HG03558 (cell line): Measurements from ENCODE around the gene PHLPP1.

Source experiments
- ATAC-seq: cut with Tn5 transposase; IDR thresholded peaks from one replicate; pipeline ENCODE4 v1.9.1; 2021; ENCODE audit warnings: moderate number of reproducible peaks; ENCODE audit not compliant: unreplicated experiment; ENCODE audit errors: extremely low read depth

Gene PHLPP1

DNA sequence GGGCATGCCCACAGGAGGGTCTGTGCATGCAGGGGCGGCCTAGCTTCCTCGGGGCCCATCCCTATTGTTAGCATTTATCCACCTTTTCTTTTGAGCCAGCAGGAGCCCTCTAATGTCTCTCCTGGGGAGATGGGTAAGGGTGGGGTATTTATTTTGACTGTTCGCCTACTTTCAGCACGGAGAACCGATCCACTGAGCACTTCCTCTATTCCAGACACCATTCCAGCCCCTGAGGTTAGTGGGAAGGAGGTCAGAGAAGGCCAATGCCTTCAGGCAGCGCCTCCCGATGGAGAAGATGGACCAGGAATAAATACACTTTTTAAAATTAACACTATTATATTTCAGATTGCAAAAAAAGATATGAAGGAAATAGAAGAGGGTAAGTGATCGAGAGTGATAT lies 276.0 kb downstream of the PHLPP1 start:
- ATAC-seq: no peak

DNA sequence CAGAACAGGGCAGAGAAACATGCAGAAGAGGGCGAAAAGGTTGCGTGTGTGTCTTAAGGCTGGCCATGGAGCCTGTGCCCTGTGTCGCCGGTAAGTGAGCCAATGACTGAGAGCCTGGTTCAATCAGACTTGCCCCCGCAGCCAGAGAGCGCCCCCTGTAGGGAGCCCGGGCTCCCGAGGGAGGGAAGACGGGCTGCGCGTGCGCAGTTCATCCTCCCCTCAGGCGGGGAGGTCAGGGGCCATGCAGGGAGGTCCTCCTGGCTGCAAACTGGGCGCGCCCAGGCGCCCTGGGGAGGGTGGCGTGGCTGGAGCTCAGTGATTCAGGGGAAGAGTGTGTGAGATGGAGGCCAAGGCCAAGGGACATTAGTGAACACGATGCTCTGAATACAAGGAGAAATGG lies 276.6 kb downstream of the PHLPP1 start:
- no peak for ATAC-seq

DNA sequence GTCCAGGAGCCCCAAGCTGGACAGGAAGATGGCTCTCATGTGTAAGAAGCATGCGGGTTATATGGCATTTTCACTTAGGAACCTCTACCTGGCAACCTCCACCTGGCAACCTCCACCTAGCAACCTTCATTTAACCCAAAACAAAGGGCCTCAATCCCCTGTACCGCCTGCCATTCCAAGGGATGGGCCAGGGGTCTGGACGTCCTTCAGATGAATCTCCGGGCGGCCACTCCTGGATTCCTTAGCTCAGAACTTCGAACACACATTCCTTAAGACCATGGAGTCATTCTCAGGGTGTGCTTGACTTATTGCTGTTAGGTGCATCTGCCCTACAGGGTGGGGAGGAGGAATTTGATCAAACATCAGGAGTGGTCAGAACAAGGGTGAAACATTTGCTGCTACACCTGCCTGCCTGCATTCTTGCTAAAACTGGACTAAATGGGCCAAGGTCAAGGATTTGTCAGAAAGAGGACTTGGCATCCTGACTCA lies 277.6 kb downstream of the PHLPP1 start:
- ATAC-seq: no peak

DNA sequence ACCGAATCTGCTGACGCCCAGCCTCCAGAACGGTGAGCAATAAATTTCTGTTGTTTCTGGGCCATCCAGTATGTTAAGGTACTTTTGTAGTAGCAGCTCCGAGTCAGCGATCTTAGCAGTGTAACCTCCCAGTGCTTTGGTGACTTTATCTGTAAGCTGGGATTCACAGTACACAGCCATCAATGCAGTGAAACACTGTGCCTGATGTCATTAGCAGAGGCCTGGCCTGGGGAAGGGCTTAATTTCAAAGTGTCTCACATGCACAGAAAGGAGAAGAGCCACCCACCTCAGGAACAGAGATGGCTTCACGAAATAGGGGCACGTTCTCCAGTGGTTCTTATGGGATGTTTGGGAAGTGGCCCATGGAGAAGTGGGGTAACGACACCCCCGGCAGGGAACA lies 281.2 kb downstream of the PHLPP1 start:
- no peak for ATAC-seq

DNA sequence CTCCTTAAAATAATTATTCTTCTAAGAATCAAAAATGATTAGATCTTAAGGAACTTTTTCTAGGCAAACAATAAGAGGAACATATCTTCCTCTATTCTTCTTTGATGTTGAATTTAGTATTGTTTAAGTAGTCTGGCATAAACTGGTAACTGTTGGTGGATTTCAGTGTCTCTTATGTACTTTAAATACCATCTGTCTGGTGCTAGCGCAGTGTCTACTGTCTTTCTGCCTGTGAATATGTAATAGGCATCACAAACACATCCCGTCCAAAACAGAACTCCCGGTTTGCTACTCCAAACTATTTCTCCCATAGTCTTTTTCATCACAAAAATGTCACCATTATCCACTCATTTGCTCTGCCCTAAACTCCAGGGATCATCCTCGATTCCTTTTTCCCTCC lies 281.7 kb downstream of the PHLPP1 start:
- no peak for ATAC-seq

DNA sequence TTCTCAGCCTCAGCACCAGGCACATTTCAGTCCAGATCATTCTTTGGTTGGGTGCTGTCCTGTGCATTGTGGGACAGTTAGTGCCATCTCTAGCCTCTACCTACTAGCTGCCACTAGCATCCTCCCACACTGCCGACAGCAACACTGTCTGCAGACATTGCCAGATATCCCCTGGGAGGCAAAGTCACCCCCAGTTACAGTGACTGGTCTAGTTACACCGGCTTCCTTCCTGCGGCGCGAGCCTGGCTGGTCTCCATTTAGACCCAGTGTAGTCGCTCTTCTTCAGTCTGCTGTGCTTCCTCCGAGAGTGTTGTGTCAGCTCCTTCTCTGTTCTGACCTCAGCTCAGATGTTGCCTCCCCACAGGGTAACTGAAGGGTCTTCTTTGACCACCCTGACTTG lies 283.1 kb downstream of the PHLPP1 start:
- no peak for ATAC-seq

DNA sequence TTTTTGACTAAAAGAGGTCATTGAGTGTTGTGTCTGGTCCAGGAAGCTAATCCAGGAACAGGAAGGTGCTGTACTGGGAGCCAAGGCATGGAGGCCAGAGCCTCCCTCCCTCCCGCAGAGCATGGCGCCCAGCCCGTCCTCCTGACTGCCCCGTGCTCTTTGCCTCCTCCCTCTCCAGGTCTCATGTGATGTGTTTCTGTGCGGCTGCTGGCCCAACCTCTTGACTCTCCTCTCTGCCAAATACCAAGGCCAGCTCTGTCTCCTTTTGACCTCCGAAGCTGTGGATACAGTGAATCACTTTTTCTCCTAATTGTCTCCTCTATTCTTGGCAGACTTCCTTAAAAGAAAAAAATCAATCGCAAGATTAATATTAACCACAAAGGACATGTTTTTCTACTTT lies 284.1 kb downstream of the PHLPP1 start:
- ATAC-seq: no peak

DNA sequence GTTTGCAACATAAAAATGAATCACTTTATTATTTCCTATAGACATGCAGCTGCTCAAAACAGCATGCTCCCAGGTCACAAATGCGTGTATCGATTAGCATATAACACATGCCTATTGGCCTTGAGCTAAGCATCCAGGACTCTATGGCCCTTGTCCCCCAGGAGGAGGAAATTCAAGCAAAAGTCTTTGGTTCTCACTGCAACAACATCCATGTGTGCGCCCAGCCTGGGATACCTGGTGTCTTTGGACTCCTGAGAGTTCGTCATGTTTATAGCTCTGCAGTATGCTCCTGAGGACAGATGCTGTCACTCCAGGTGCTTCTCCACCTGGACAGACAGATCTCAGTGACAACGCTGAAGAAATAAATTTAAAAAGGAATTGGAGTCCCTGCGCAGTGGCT lies 284.6 kb downstream of the PHLPP1 start:
- no peak for ATAC-seq

DNA sequence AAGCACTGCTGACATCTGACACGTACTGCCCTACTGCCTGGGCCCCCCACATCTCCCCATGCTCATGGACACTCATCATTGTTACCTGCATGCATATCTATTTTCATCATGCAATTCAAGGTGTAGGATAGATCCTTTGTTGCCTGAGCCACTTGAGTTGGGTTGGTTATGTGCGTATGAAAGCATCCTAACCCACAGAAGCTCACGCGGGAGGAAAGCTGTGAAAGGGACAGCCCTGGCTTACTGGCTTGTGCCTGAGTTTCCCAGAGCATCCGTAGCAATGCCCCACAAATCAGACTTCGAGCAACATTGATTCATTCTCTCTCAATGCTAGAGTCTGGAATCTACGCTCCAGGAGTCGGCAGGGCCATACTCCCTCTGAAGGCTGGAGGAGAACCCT lies 285.5 kb downstream of the PHLPP1 start:
- no peak for ATAC-seq

DNA sequence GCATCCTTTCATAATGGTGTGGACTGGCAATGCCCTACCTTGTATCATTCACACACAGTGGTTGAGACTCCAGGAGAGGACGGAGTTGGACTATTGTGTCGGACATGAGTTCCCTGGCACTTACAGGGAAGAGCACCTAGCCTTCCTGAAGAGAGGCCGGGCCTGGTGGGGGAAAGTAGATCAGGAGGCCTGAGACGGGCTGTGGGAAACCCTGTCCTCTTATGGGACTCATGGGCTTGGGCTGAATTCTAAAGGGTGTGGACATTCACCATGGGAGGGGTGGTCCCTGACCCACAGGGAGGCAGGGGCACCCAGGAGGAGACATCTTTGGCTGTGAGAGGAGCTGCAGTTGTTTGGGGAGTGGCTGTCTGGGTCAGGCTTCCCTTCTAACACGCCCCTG lies 286.5 kb downstream of the PHLPP1 start:
- no peak for ATAC-seq

DNA sequence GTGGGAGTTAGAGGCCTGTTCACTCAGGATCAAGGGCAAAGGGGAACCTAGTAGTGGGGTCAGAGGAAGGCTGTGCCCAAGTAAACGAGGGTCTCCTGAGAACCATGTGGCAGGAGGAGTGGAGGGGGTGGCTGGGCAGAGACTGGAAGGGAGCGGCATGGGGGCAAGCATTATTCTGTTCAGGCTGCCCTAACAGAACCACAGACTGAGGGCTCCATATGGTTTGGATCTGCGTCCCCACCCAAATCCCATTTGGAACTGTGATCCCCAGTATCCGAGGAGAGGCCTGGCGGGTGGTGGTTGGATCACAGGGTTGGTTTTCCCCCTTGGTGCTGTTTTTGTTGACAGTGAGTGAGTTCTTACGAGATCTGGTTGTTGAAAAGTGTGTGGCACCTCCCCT lies 287.0 kb downstream of the PHLPP1 start:
- ATAC-seq: no peak

DNA sequence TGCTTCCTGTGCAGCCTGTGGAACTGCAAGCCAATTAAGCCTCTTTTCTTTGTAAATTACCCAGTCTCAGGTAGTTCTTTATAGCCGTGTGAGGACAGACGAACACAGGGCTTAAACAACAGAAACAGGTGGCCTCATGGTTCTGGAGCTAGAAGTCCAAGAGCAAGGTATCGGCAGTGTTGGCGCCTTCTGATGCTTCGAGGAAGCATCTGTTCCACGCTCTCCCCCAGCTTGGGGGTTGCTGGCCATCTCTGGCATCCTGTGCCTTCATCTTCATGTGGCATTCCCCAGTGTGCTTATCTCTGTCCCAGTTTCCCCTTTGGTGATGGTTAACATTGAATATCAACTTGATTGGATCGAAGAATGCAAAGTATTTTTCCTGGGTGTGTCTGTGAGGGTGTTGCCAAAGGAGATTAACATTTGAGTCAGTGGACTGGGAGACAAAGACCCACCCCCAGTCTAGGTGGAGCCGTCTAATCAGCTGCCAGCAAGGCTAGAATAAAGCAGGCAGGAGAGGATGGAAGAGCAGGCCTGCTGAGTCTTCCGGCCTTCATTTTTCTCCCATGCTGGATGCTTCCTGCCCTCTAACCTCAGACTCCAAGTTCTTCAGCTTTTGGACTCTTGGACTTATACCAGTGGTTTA lies 287.6 kb downstream of the PHLPP1 start:
- ATAC-seq: no peak

DNA sequence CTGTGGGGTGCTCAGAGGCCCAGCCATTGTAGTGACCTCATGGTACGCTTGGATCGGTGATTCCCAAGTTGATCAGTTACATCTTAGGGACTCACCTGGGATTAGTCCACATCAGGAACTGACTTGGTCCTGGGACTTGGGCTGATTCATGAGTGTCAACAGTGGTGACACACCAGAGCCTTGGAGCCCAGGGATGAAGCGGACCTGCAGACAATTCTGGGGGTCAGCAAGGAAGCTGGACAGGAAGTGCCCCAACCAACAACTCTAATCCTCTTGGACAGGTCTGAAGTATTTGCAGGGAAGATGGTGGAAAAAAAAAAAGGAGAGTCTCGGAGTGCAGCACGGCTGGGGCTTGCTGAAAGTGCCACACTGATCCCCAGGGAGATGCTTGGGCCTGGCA lies 288.6 kb downstream of the PHLPP1 start:
- ATAC-seq: no peak

DNA sequence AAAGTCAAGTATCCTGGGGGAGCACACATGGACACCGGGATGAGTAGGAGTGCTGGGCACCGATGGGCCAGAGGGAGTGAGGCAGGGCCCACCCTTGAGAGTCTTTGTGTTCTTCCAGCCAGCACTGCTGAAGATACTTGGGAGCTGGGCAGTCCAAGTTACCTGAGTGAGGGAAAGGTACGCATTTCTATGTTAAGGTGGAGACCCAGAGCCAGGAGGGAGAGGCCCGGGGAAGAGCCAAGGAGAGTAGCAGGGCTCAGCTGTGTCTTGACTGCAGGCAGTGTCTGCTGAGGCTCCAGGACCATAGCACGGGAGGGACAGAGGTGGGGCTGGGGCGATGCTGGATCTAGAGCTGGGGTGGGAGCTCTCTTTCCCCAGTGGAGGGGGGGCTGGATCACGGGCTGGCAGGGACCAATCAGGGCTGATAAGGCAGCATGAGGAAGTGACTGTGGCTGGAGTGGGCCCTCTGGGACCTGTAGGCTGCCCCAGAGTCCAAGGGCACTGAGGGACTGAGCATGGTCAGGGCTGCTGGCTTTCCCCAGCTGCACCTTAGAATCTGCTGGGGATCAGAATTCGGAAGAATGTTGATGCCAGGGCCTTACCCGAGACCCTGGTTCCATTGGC lies 289.2 kb downstream of the PHLPP1 start:
- ATAC-seq: no peak

DNA sequence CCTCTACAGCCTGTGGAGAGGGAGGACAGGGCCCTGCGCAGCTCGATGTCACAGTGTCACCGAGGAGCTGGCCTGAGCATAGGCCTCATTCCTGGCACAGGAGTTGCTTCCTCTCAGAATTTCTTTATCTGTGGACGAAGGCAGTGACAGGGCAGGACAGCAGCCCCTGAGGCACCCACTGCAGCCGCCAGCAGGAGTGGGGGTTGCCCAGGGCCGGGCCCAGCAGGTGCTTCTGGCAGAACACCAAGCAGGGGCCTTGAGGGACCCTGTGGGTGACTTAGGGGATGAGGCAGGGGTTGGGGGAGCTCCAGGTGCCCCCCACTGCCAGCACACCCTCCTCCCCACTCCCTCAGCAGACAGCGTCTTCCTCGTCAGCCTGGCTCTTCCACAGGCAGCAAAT lies 290.0 kb downstream of the PHLPP1 start:
- no peak for ATAC-seq

DNA sequence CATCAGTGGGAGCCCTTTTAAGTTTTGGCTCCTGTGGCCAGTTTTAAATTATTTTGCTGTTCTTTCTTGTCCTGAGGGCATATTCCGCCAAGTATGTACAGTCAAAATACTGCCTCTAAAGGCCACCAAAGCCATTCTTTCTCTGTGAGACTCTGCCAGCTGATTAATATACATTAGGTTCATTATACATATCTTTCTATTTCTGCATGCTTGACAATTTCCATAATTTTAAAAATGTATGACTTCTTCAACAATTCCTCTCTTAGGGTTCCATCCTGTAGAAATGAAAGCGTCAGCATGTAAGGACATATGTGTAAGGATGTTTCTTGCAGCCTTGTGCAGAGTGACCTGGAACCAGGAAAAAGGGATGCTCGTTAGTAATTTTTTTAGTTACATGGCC lies 291.9 kb downstream of the PHLPP1 start:
- no peak for ATAC-seq

DNA sequence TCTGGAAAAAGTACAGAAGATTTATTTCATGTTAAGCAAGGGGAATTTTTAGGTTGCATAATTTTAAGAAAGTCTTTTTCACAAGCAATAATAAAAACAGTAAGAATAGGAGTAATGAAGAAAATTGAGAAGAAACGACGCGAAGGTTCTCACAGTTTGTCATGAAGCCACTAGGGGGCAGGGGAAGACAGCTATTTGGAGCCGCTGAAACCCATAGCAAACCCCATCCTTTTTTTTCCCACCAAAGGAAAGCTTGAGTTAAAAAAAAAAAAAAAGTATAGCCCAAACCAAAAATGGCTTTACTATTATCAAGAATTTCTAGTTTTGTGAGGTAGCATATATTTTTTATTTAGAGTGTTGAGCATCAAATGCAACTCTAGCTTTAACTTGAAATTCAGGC lies 300.9 kb downstream of the PHLPP1 start:
- no peak for ATAC-seq

DNA sequence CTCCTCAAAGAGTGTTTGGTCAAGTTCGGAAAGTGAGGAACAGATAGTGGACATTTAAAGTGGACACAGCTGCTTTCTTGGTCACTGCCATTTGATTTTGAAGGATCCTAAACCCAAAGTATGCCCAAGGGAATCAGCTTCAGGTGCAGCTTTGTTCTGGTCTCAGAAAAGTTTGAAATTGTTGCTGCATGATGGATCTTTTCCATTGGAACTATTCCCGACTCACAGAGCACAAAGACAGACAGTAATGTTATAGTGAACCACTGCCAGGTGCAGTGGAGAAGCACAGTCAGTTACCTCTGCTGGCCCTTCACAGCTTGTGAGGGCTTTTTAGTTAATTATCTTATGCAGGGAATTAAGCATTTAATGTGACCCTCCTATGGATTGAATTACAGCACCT lies 301.7 kb downstream of the PHLPP1 start:
- no peak for ATAC-seq

DNA sequence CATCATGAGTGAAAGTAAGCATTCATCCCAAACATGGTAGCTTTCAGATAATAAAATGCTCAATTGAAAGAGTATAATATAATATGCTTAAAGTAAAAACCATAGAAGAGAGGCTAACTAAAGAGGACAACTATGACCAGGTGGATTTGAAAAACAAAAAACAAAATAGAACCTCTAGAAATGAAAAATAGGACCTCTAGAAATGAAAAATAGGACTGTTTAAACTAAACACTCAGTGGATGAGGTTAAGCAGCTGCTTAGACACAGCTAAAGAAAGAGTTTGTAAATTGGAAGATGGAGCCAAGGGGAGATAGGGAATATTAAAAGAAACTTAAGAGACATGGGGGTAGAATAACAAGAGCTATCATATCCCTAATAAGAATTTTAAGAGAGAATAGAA lies 302.6 kb downstream of the PHLPP1 start:
- no peak for ATAC-seq

DNA sequence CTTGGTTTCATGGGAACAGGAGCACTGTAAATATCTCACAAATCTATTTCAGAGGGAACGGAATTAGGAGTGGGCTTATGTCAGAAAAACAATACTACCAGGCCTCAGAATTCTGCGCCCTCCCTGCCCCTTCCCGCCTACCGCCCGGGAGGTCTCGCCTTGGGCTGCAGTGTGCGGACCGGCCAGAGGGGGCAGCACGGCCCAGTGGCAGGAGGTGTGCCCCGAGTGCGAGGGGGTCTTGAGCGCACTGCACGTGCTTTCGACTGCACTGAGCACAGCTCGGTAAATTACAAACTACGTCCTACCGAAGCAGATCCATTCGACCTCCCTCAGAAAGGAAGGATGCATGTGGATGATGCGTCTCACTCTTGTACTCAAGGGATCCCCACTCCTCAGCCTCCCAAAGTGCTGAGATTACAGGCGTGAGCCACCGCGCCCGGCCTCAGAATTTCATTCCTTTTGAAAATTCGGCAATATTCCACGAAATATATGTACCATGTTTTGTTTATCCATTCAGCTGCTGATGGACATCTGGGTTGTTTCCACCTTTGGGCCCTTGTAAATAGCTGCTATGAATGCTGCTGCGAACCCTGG lies 307.2 kb downstream of the PHLPP1 start:
- no peak for ATAC-seq

DNA sequence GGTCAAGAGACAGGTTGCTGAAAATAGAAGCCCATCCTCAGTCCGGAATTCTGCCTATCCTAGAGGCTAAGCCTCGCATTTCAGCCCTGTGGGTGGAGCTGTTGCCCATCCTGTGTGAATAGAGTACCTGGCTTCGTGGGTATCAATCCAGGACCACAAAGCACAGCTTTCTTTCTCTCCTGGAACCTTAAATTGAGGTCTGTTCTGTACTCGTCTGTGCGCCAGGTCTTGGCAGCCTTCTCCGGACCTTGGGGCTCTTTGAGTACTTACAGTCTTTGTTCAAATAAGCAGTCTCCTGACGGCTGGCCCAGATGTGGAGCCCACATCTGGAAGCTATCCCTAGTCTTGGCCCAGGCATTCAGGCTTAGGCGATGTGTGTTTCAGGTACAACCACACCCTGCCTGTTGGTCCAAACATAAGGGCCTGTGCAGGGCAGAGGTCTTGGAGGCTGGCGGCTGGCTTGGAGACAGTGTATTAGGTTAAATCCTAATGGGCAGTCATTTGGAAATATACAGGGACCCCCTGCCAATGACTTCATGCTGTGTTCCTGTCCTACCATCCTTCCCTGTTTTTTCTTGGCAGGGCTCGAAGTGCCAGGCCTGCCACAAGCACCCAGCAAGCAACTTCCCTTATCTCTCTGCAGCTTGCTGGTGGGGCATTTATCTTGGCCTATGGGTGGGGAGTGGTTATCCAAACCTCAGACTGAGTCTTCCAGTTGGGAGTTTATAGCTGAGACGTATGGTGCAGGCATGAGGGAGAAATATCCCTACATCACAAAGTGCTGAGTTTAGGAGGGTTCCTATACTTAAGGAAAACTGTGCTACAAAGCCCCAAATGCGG lies 310.1 kb downstream of the PHLPP1 start:
- no peak for ATAC-seq
